ENCODE data around the gene CXorf49B. TPM values are rescaled to one million over a fixed set of nuclear protein-coding genes. Genes with fewer than 3 reads are reported as not detected.
"Not testable (repeated sequence)": the region's sequence is repeated elsewhere in the genome, so short reads cannot be mapped to it uniquely, and the experiment has no call there.

Gene CXorf49B
- not detected in 2 replicates for total RNA-seq

- not testable (repeated sequence) for DNase-seq (ENCODE audit: low read depth in 2 of 2)
These were observed at the start of gene CXorf49B for GRCh38 chrX:71763049-71763448. Gene CXorf49B (plus strand): TSS chrX:71763349. CDS start chrX:71763424, 75 bp downstream.

- DNase-seq (ENCODE audit: low read depth in 2 of 2): not testable (repeated sequence)
These were observed 49.1 kb upstream of the CXorf49B start for GRCh38 chrX:71714064-71714463.

- DNase-seq (ENCODE audit: low read depth in 2 of 2): not testable (repeated sequence)
These were observed 47.6 kb upstream of the CXorf49B start for GRCh38 chrX:71715551-71715950.

GRCh38 chrX:71716323-71716722 is 46.8 kb upstream of the CXorf49B start:
- not testable (repeated sequence) for DNase-seq (ENCODE audit: low read depth in 2 of 2)

- DNase-seq (ENCODE audit: low read depth in 2 of 2): not testable (repeated sequence)
These were observed 45.0 kb upstream of the CXorf49B start, which contains the start of gene CXorf49 for GRCh38 chrX:71718185-71718584. Gene CXorf49 (minus strand): TSS chrX:71718285. CDS start chrX:71718151, 134 bp downstream.

GRCh38 chrX:71719195-71719594 is 44.0 kb upstream of the CXorf49B start:
- not testable (repeated sequence) for DNase-seq (ENCODE audit: low read depth in 2 of 2)

- not testable (repeated sequence) for DNase-seq (ENCODE audit: low read depth in 2 of 2)
These were observed 42.8 kb upstream of the CXorf49B start for GRCh38 chrX:71720289-71720886.

- DNase-seq (ENCODE audit: low read depth in 2 of 2): not testable (repeated sequence)
These were observed 2.4 kb upstream of the CXorf49B start for GRCh38 chrX:71760688-71761281.

GRCh38 chrX:71764832-71765231 is 1.7 kb downstream of the CXorf49B start:
- not testable (repeated sequence) for DNase-seq (ENCODE audit: low read depth in 2 of 2)

- DNase-seq (ENCODE audit: low read depth in 2 of 2): not testable (repeated sequence)
These were observed 2.5 kb downstream of the CXorf49B start for GRCh38 chrX:71765613-71766012.

- DNase-seq (ENCODE audit: low read depth in 2 of 2): not testable (repeated sequence)
These were observed 4.0 kb downstream of the CXorf49B start for GRCh38 chrX:71767134-71767533.

GRCh38 chrX:71778322-71778721 is 15.2 kb downstream of the CXorf49B start:
- not testable (repeated sequence) for DNase-seq (ENCODE audit: low read depth in 2 of 2)

GRCh38 chrX:71782225-71782949 is 19.2 kb downstream of the CXorf49B start:
- not testable (repeated sequence) for DNase-seq (ENCODE audit: low read depth in 2 of 2)

- not testable (repeated sequence) for DNase-seq (ENCODE audit: low read depth in 2 of 2)
These were observed 19.8 kb downstream of the CXorf49B start for GRCh38 chrX:71782950-71783299.

GRCh38 chrX:71783569-71784347 is 20.6 kb downstream of the CXorf49B start:
- not testable (repeated sequence) for DNase-seq (ENCODE audit: low read depth in 2 of 2)

GRCh38 chrX:71784348-71784983 is 21.3 kb downstream of the CXorf49B start:
- DNase-seq (ENCODE audit: low read depth in 2 of 2): not testable (repeated sequence)

- DNase-seq (ENCODE audit: low read depth in 2 of 2): not testable (repeated sequence)
These were observed 43.3 kb downstream of the CXorf49B start for GRCh38 chrX:71806450-71806849.

GRCh38 chrX:71809886-71810285 is 46.7 kb downstream of the CXorf49B start:
- no peak for DNase-seq (ENCODE audit: low read depth in 2 of 2)

GRCh38 chrX:71814123-71814912 is 51.2 kb downstream of the CXorf49B start:
- DNase-seq (ENCODE audit: low read depth in 2 of 2): no peak
